GM19099 (cell line): ENCODE data around the gene HMGCS1.

Experiments
- POLR2A ChIP-seq: IDR thresholded peaks from 3 replicates; pipeline ENCODE4 v1.6.1; 2011; ENCODE audit warnings: low read depth; ENCODE audit not compliant: insufficient read length; ENCODE audit errors: extremely low read depth

HMGCS1 gene

DNA sequence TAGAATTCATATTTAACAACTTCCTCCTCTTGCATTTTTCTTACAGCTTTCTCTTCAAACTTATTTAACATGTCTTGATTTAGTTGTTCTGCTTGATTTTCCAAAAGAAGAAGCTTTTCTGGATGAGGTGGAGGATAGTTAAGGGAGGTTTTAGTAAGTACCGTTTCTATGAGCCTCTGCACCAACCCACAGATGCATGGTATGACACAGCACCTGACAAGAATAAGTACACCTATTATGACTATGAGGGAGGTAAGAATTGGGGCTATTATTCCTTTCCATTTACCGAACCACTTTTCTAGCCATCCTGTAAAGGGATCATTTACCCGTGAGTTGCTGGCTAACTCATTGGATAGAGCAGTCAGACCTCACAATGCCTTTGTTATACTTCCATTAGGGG, 2.5 kb upstream of the HMGCS1 start:
- no peak for TF ChIP-seq POLR2A

GRCh38 chr5:43315263-43315662, 2.1 kb upstream of the HMGCS1 start:
- TF ChIP-seq POLR2A, result no peak

- TF ChIP-seq POLR2A, result no peak
These were observed 1.5 kb upstream of the HMGCS1 start for GRCh38 chr5:43314724-43315123.

GRCh38 chr5:43313854-43314457, 744 bp upstream of the HMGCS1 start:
- no peak for TF ChIP-seq POLR2A

- TF ChIP-seq POLR2A, result no peak
These were observed 545 bp downstream of the HMGCS1 start for GRCh38 chr5:43312699-43313034.

DNA sequence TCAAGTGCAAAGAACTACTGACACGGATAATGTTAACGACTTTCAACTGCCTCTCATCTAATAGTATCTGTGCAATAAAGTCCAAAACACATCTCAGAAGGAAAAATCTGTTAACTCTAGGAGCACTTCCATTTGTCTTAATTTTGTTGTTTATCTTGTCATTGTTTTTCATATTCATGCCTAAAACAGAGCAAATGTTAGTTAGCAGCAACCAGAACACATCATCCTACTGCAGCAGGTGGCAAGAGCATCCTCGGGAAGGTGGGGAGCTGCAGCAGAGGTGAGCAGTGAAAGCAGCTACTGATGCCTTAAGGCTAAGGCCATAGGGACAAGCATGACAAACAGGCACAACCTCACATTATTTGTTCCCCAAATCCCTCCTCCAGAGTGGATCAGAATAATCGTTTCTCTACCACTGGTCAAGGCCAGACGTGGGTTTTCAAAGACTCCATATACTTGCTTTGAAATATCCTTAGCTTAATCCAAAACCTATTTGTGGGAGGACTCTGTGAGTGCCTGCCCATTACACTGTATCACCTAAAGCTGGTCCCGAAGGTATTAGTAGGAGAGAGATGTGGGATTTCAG, 1.0 kb downstream of the HMGCS1 start:
- TF ChIP-seq POLR2A, result no peak

DNA sequence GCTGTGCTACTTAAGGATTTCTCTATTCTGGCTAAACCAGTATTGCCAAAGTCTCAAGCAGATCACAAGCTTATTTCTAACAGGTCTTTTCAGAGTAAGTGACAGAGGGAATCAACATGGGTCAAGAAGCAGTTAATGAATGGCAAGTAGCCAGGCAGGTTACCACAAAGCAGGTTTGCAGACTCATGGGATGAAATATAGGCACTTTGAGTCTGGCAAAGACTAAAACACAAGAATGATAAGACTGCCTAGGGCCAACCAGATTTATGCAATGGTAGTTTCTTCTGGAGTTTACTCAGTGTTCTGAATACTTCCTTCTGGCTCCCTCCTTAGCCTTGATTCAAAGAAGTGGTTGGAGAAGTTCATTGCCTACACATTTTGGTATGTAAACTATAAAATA, 3.6 kb downstream of the HMGCS1 start:
- no peak for TF ChIP-seq POLR2A

DNA sequence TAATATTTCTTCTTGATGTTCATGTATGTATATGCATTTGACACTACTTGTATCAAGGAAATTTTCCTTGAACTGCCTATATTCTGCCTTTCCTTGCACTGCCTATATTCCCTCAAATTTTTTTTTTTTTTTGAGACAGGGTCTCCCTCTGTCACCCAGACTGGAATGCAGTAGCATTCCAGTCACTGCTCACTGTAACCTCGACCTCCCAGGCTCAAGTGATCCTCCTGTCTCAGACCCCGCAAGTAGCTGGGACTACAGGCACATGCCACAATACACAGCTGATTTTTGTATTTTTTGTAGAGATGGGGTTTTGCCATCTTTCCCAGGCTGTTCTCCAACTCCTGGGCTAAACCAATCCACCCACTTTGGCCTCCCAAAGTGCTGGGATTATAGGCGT, 4.1 kb downstream of the HMGCS1 start:
- TF ChIP-seq POLR2A, result no peak

GRCh38 chr5:43305948-43306565, 7.2 kb downstream of the HMGCS1 start:
- no peak for TF ChIP-seq POLR2A

DNA sequence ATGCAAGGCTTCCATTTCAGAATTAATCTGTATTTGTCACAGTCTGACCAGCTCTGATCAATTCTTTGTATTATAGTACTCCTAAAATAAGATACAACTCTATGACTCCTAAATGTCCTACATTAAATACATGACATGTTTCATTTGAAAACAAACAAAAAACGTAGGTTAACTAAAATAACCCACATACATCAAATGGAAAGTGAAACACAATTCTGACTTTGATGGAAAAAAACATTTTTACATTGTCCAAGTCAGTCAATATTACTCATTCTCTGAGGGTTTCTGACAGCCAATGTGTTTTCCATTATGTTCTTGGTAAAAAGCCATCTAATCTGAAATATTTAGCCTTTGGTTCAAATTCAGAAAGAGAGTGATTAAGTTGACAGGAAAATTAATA, 8.7 kb downstream of the HMGCS1 start:
- TF ChIP-seq POLR2A, result no peak

GRCh38 chr5:43303242-43303641, 10.0 kb downstream of the HMGCS1 start:
- TF ChIP-seq POLR2A, result no peak

GRCh38 chr5:43302481-43302880, 10.7 kb downstream of the HMGCS1 start:
- no peak for TF ChIP-seq POLR2A

- TF ChIP-seq POLR2A, result no peak
These were observed 11.5 kb downstream of the HMGCS1 start for GRCh38 chr5:43301653-43302091.

DNA sequence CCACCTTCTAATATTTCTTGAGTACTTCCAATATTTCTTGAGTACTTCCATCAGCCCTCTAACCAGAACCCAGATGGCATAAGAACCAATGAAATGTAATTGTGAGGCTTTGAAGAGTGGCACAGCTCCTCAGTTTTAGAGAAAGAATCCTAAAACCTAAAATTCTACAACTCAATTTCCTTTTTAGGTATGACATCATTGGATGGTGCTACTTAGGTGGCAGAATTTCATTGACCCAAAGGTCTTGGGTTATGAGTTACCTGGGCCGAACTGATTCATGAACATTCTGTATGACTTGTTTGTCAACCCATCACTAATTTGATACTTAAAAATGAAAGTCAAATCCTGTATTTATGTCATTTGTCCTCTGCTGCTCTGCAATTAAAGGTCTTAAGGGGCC, 13.1 kb downstream of the HMGCS1 start:
- no peak for TF ChIP-seq POLR2A

- no peak for TF ChIP-seq POLR2A
These were observed 14.8 kb downstream of the HMGCS1 start for GRCh38 chr5:43298443-43298842.

GRCh38 chr5:43296835-43297234, 16.4 kb downstream of the HMGCS1 start:
- TF ChIP-seq POLR2A, result no peak
